SU-DHL-6 (cell line): ENCODE measurements around the gene LILRA5.

Experiments used
- H2AFZ ChIP-seq: fragments of 200-600 bp; sonication (generic); 2 replicates; pipeline ENCODE4 v1.6.1; 2014; ENCODE audit warnings: low read depth, mild to moderate bottlenecking, moderate library complexity, mixed read lengths, antibody characterized with exemption, low read length; ENCODE audit not compliant: severe bottlenecking
- H3F3A ChIP-seq: fragments of 200-600 bp; shearing (Covaris generic); 2 replicates; pipeline ENCODE4 v1.6.0; 2016; ENCODE audit warnings: antibody characterized with exemption, mild to moderate bottlenecking; ENCODE audit not compliant: insufficient read depth
- H3K27ac ChIP-seq: fragments of 200-600 bp; sonication (generic); 2 replicates; pipeline ENCODE4 v1.5.1; 2016; ENCODE audit warnings: low read depth, mild to moderate bottlenecking, low read length, moderate library complexity, mixed read lengths
- H3K27me3 ChIP-seq: fragments of 200-600 bp; sonication (generic), shearing (Covaris generic); 2 replicates; pipeline ENCODE4 v1.6.0; 2014; ENCODE audit warnings: mild to moderate bottlenecking, low read length
- H3K36me3 ChIP-seq: fragments of 200-600 bp; sonication (generic); 2 replicates; pipeline ENCODE4 v1.6.1; 2014; ENCODE audit warnings: mild to moderate bottlenecking, low read length, mixed read lengths
- H3K4me2 ChIP-seq: fragments of 300-600, 200-600 bp; shearing (Covaris generic), sonication (generic); 2 replicates; pipeline ENCODE4 v1.6.0; 2014; ENCODE audit warnings: low read length, low read depth, mild to moderate bottlenecking; ENCODE audit not compliant: poor library complexity, severe bottlenecking
- H3K4me3 ChIP-seq: fragments of 200-600 bp; sonication (generic); 2 replicates; pipeline ENCODE4 v1.5.1; 2014; ENCODE audit warnings: antibody characterized with exemption, low read length, mild to moderate bottlenecking, mixed read lengths; ENCODE audit not compliant: insufficient read depth, poor library complexity, severe bottlenecking
- H3K79me2 ChIP-seq: fragments of 200-600 bp; sonication (generic); 2 replicates; pipeline ENCODE4 v1.6.1; 2014; ENCODE audit warnings: mild to moderate bottlenecking, low read length, moderate library complexity; ENCODE audit not compliant: insufficient read depth
- H3K9ac ChIP-seq: fragments of 200-600 bp; sonication (generic); 2 replicates; pipeline ENCODE4 v1.7.0; 2014; ENCODE audit warnings: mild to moderate bottlenecking, low read length
- H3K9me2 ChIP-seq: fragments of 200-600 bp; sonication (generic); replicated peaks from 2 replicates; pipeline ENCODE4 v1.6.1; 2014; ENCODE audit warnings: low read length; ENCODE audit not compliant: insufficient read depth
- H3K9me3 ChIP-seq: fragments of 200-600 bp; sonication (generic); 2 replicates; pipeline ENCODE4 v1.6.1; 2014; ENCODE audit warnings: low read length, mixed read lengths; ENCODE audit not compliant: insufficient read depth
- H4K20me1 ChIP-seq: fragments of 200-600 bp; sonication (generic); 2 replicates; pipeline ENCODE4 v1.6.1; 2014; ENCODE audit warnings: low read depth, mild to moderate bottlenecking, antibody characterized with exemption, low read length, moderate library complexity, mixed read lengths
- EZH2phosphoT487 ChIP-seq: fragments of 200-600 bp; sonication (generic), shearing (Covaris generic); conservative IDR thresholded peaks from 2 replicates; pipeline ENCODE4 v1.6.1; 2018; ENCODE audit warnings: mild to moderate bottlenecking, antibody characterized with exemption, low read length, moderate library complexity, mixed read lengths
- TF ChIP-seq, protein P1 (sequence below): fragments of 200-600 bp; sonication (generic); IDR thresholded peaks from one replicate; pipeline ENCODE4 v1.5.1; 2017; ENCODE audit warnings: antibody characterized with exemption, mild to moderate bottlenecking, low read length, moderate library complexity; ENCODE audit not compliant: insufficient read depth, poor library complexity, severe bottlenecking

The LILRA5 gene

DNA sequence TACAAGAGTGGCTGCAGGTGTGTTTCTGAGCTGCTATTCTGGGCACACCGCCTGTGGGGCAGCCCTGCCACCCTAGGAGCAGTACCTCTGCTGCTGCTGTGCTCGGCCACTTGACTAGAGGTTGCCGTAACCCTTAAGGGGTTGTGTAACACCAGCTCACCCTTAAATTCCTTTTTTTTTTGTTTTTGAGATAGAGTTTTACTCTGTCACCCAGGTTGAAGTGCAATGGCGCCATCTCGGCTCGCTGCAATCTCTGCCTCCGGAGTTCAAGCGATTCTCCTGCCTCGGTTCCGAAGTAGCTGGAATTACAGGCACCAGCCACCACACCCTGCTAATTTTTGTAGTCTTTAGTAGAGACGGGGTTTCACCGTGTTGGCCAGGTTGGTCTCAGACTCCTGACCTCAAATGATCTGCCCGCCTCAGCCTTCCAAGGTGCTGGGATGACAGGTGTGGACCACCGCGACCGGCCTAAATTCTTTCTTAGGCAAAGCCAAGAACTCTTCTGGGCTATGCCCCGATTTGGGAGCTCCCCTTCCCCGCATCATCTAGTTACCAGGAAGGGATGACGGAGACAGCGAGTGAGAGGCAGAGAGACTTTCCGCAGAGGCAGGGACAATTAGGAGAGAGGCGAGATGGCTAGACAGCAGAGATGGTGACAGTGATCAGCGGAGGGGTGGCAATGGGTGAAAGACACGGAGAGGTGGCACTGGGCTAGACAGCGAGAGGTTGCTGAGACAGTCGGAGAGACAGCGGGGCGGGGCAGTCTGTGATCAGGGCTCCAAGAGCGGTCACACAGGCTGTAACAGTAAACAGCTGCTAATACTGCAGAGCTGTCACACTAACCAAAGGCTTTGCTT lies 4.4 kb upstream of the LILRA5 start:
- Histone ChIP-seq H3F3A (no peaks in the 10 kb centered on the region), H3K36me3 (no peaks in the 10 kb centered on the region), H3K9me3 (no peaks in the 10 kb centered on the region), H3K4me3 (no peak overlapping the region), H3K9ac (no peak overlapping the region), H3K79me2 (no peaks in the 10 kb centered on the region), H3K27me3 (no peaks in the 10 kb centered on the region), H3K27ac (no peak overlapping the region), H3K4me2 (no peak overlapping the region), H2AFZ (no peak overlapping the region), H3K9me2 (no peaks in the 10 kb centered on the region), H4K20me1 (no peaks in the 10 kb centered on the region)
- TF ChIP-seq, protein P1, sequence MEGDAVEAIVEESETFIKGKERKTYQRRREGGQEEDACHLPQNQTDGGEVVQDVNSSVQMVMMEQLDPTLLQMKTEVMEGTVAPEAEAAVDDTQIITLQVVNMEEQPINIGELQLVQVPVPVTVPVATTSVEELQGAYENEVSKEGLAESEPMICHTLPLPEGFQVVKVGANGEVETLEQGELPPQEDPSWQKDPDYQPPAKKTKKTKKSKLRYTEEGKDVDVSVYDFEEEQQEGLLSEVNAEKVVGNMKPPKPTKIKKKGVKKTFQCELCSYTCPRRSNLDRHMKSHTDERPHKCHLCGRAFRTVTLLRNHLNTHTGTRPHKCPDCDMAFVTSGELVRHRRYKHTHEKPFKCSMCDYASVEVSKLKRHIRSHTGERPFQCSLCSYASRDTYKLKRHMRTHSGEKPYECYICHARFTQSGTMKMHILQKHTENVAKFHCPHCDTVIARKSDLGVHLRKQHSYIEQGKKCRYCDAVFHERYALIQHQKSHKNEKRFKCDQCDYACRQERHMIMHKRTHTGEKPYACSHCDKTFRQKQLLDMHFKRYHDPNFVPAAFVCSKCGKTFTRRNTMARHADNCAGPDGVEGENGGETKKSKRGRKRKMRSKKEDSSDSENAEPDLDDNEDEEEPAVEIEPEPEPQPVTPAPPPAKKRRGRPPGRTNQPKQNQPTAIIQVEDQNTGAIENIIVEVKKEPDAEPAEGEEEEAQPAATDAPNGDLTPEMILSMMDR, result no peak
- TF ChIP-seq EZH2phosphoT487, result no peak

DNA sequence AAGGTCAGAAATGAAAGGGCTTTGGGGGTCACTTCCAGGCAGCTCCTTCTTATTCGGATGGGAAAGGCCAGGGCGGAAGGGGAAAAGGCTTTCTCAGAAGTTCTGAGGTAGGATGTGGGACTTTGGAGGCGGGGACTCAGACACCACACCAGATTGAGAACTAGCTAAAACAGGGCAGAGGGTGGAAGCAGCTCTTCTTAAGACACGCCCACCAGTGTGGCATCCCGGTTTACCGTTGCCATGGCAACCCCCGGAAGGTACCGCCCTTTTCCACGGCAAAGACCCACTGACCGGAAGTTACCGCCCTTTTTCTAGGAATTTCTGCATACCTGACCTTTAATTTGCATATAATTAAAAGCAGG lies 3.8 kb upstream of the LILRA5 start:
- Histone ChIP-seq H3K4me2 (no peak overlapping the region), H2AFZ (no peak overlapping the region), H3K36me3 (no peaks in the 10 kb centered on the region), H3K27ac (no peak overlapping the region), H3K9ac (no peak overlapping the region), H4K20me1 (no peaks in the 10 kb centered on the region), H3K79me2 (no peaks in the 10 kb centered on the region), H3K27me3 (no peaks in the 10 kb centered on the region), H3K4me3 (no peak overlapping the region), H3K9me2 (no peaks in the 10 kb centered on the region), H3F3A (no peaks in the 10 kb centered on the region), H3K9me3 (no peaks in the 10 kb centered on the region)
- no peak for TF ChIP-seq EZH2phosphoT487
- TF ChIP-seq, protein P1, result no peak

DNA sequence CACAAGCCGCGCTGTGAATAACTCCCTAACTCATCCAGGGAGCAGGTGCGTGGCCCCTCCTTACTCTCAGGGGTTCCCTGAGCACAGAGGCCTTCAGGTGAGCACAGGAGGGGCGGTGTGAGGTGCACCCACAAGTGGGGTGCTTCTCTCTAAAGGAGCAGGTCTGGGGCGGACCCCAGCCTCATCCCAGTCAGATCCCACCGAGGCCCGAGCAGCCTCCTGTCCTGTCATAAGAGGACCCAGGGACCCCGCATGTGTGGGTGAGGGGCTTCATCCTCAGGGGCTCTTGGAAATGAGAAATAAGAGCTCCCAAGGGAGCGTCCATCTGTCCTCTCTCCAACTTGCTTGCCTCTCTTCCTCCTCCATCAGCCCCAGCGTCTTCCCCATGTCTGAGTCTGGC lies 3.0 kb upstream of the LILRA5 start:
- H3K27me3 ChIP-seq, result no peaks in the 10 kb centered on the region
- no peaks in the 10 kb centered on the region for H4K20me1 ChIP-seq
- no peak overlapping the region for H3K9ac ChIP-seq
- no peaks in the 10 kb centered on the region for H3K79me2 ChIP-seq
- no peak for TF ChIP-seq EZH2phosphoT487
- TF ChIP-seq, protein P1, result no peak
- H3K36me3 ChIP-seq, result no peaks in the 10 kb centered on the region
- no peak overlapping the region for H3K27ac ChIP-seq
- H3F3A ChIP-seq, result no peaks in the 10 kb centered on the region
- H3K9me2 ChIP-seq, result no peaks in the 10 kb centered on the region
- no peaks in the 10 kb centered on the region for H3K9me3 ChIP-seq
- no peak overlapping the region for H3K4me3 ChIP-seq
- H2AFZ ChIP-seq, result no peak overlapping the region
- H3K4me2 ChIP-seq, result no peak overlapping the region
